HG02678 (cell line): ENCODE results near the gene PKP4.
"Not testable (repeated sequence)": the region's sequence is repeated elsewhere in the genome, so short reads cannot be mapped to it uniquely, and the experiment has no call there.

Experiments used
- ATAC-seq: cut with Tn5 transposase; IDR thresholded peaks from one replicate; pipeline ENCODE4 v1.9.1; 2021; ENCODE audit warnings: mild to moderate bottlenecking, moderate library complexity; ENCODE audit not compliant: unreplicated experiment

The PKP4 gene

DNA sequence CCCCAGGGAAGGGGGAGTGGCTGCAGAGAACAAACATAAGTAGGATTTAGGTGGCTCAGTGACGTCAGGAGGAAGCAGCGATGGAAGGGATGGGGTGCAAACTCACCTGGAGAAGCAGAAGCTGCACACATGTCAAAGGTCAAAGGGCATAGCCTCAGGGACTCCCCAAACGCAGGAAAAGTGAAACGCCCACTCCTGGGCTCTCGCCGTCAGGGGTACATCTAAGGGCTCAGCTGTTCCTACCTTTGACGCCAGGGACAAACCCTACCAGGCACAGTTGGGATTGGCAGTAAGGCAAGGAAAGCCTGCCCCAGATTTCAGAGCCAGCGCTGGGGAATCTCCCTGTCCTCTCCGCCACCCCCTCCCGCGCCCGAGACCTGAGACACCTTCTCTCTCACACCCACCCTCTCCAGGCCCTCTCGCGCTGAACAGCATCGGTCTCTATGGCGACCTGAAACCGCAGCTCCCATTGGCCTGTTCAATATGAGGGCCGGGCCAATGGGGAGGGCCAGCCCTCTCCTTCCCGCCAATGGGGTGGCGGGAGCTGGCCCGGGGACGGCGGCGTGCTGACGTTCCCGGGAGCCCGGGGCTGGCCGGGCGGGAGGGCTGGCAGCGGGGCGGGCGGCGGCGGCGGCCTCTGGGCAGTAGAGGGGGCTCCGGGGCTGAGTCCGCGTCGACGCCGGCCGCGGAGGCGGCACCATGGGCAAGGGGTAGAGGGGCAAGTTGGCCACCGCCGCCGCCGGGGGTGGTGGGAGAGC is at the start of gene PKP4, which contains the start of gene CCDC148:
TSS of gene PKP4 (plus strand) at position 644 of the 758 bp plus-strand sequence. CDS start 76,233 bp downstream, outside the sequence.
TSS of gene CCDC148 (minus strand) at position 445 of the 758 bp plus-strand sequence. CDS start at position 131, 314 bp downstream.
- ATAC-seq, result peak; percentile 94

DNA sequence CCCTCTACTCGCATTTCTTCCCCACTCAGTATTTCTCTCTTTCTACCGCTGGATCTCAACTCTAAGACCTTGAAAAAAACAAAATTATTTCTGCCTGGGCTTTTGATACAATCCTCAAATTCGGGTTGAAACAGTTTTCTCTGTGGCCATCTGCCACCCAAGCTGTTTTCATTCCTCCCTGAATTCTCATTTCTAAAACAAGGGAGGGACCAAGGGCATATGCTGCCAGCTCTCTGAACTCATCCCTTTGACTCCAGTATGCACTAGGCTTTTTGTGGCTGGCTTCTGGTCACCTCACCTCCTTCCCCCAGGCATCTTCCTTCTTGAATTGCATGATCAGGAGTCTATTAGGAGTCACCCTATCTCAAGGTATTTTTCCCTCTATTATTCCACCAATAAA is 49.7 kb upstream of the PKP4 start:
- no peak for ATAC-seq

GRCh38 chr2:158410132-158410531 is 46.6 kb upstream of the PKP4 start:
- no peak for ATAC-seq

- no peak for ATAC-seq
Observed at GRCh38 chr2:158411748-158412147, 45.0 kb upstream of the PKP4 start.

GRCh38 chr2:158412206-158412605 is 44.5 kb upstream of the PKP4 start:
- ATAC-seq, result no peak

GRCh38 chr2:158413581-158413980 is 43.2 kb upstream of the PKP4 start:
- no peak for ATAC-seq

- ATAC-seq, result no peak
Observed at GRCh38 chr2:158414538-158414937, 42.2 kb upstream of the PKP4 start.

- no peak for ATAC-seq
Observed at GRCh38 chr2:158432117-158432516, 24.6 kb upstream of the PKP4 start.

DNA sequence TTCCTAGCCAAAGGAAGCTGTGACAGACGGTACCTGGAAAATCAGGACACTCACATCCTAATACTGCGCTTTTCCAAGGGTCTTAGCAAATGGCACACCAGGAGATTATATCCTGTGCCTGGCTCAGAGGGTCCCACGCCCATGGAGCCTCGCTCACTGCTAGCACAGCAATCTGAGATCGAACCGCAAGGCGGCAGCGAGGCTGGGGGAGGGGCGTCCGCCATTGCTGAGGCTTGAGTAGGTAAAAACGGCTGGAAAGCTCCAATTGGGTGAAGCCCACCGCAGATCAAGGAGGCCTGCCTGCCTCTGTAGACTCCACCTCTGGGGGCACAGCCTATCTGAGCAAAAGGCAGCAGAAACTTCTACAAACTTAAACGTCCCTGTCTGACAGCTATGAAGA is 23.0 kb upstream of the PKP4 start:
- not testable (repeated sequence) for ATAC-seq

GRCh38 chr2:158439062-158439461 is 17.7 kb upstream of the PKP4 start:
- ATAC-seq, result not testable (repeated sequence)

GRCh38 chr2:158443606-158444005 is 13.1 kb upstream of the PKP4 start:
- ATAC-seq, result no peak

GRCh38 chr2:158457092-158457825 is 507 bp downstream of the PKP4 start:
- ATAC-seq, result peak; percentile 30

- ATAC-seq, result peak; percentile 50
Observed at GRCh38 chr2:158457826-158458616, 1.3 kb downstream of the PKP4 start.

GRCh38 chr2:158458617-158458920 is 1.8 kb downstream of the PKP4 start:
- no peak for ATAC-seq

DNA sequence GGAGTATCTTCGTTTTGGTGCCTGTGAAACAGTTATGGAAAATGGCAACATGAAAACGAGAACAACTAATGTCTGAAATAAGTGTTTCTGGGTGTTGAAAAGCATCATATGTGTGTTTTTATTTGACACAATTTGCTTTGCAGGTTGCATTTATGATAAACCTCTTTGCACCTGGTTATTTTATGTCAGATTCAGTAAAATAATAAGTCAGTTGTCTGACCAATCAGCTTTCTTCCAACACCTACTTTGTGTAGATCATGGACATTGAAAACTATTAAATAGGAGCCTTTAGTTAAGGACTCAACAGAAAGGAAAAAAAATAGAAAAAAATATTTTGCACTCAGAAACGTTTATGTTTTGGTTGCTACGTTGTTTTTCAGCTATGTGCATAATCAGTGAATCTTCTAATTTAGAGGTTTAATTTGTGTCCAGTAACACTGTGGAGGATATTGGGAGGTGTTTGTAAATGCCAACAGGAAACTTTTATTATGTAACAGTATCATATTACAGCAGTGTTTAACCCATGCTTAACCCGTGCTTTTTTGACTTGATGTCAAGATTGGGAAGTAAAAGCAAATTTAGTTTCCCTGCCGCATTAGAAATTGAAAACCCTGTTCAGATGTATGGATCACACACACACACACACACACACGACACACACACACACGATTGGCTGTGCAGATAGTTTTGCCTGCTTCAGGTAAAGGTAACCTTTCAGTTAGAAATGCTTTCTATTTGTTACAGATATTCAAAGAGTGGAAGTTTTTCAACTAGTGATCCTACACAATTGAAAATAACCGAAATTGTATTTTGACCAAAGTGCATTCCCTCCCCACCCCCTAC is 2.6 kb downstream of the PKP4 start:
- ATAC-seq, result no peak

DNA sequence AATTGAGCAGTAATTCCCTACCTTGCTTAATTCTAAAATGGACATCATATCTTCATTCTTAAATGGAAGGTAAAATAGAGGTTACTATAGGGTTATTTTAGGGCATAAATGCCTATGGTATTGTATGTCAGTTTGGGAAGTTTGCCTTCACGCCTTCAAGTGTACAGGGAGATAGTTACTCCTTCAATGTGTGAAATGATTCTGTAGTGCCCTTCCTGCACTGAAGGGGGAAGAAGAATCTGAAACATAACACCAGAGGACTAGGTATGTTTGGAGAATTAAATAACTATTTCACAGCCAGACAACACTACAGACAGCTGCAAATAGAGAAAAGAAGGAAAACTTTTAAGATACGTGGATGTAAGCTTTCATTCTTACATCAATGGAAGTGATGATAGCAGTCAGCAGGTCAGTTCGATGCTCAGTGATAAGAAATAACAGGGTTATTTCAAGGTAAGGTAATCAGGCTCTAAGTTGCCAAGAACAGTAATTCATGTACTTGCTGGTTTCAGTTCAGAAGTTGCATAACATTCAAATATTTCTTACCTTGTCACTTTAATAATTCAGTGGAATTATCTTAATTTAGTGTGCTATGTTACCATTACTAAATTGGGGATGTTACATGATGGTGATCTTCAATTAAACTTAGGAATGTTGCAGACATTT is 4.0 kb downstream of the PKP4 start:
- ATAC-seq, result no peak

DNA sequence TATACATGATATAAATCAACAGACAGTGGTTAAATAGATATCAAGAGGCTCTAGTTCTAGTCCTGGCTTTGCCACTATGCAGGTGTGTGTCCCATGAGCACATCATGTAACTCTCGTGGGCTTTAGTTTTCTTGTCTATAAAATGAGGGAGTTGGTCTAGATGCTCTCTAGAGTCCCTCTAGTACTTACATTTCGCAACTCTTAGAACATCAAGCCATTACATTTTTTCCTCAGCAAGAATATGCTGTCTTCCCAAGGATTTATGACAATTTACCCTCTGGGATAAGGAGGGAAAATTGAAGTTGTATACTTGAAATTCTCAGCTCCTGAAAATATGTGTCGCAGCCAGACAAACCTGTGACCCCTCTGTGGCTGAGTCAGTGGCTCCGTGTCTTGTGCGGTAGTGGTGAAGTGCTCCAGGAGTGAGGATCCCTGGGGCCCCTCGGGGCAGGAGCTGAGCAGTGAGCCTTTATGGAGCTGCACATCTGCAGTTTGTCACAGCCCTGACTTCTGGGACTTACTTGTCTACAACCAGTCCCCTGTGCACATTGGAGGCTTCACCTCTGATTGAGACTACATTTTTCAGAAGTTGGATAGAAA is 6.8 kb downstream of the PKP4 start:
- ATAC-seq, result no peak

- peak; percentile 73 for ATAC-seq
Observed at GRCh38 chr2:158464426-158465281, 7.9 kb downstream of the PKP4 start.

DNA sequence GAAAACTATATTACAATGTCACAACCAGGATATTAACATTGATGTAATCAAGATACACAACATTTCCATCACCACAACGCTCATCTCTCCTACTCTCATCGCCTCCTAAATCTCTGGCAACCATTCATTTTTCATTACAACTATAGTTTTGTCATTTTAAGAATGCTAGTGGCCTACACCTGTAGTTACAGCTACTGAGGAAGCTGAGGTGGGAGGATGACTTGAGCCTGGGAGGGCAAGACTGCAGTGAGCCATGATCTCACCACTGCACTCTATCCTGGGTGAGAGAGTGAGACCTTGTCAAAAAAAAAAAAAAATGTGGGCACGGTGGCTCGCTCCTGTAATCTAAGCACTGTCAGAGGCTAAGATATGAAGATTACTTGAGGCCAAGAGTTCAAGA is 10.5 kb downstream of the PKP4 start:
- no peak for ATAC-seq
